ENCODE measurements around the gene HSFX3. TPM values are rescaled to one million over a fixed set of nuclear protein-coding genes. Genes with fewer than 3 reads are reported as not detected.

The HSFX3 gene
- total and polyA plus RNA-seq, 2 of the 13 experiments (the other 11 are each of a cell fraction or from before 2014, with no cell fraction given) = not detected

GRCh38 chrX:149540621-149541520 is 8.9 kb downstream of the HSFX3 start, which contains the start of gene EOLA1 (continued):
- peak; percentile 84 for TF ChIP-seq CREB1 (IDR thresholded peaks at IDR 0.05)
- TF ChIP-seq CREB1 (CRISPR knock-in tag; IDR thresholded peaks at IDR 0.05) = peak; percentile 91
- 0 out of 2 replicates have a peak, but pooled peaks have one; percentile 35 for TF ChIP-seq ZNF777 (CRISPR knock-in tag; IDR thresholded peaks at IDR 0.05)
- no peak for TF ChIP-seq TBX3 (IDR thresholded peaks at IDR 0.05; ENCODE audit: borderline replicate concordance)
- peak; percentile 64; the same call in 1 of the 2 replicates for TF ChIP-seq GATAD2A (CRISPR knock-in tag; IDR thresholded peaks at IDR 0.05)
- 0 out of 4 replicates have a peak, but pooled peaks of 1 of the 2 experiments have one; percentile 20 for TF ChIP-seq KLF16 (CRISPR knock-in tag; IDR thresholded peaks at IDR 0.05)
- TF ChIP-seq GMEB2 (CRISPR knock-in tag; IDR thresholded peaks at IDR 0.05; ENCODE audit: low read depth) = peak; percentile 98
- TF ChIP-seq KDM2A (CRISPR knock-in tag; IDR thresholded peaks at IDR 0.05; ENCODE audit: borderline replicate concordance, low read depth) = peak; percentile 31; the same call in 1 of the 2 replicates
- no peak for TF ChIP-seq HMGXB4 (CRISPR knock-in tag; IDR thresholded peaks at IDR 0.05; ENCODE audit: borderline replicate concordance in 1 of 2, low read depth in 1 of 2)
- TF ChIP-seq ZFX (CRISPR knock-in tag; IDR thresholded peaks at IDR 0.05; ENCODE audit: low read depth) = peak; percentile 78
- TF ChIP-seq TGIF2 (CRISPR knock-in tag; IDR thresholded peaks at IDR 0.05) = peak; percentile 68; the same call in 1 of the 2 replicates
- TF ChIP-seq ZNF761 (CRISPR knock-in tag; conservative IDR thresholded peaks at IDR 0.05) = no peak
- TF ChIP-seq GMEB1 (CRISPR knock-in tag; IDR thresholded peaks at IDR 0.05; ENCODE audit: borderline replicate concordance) = peak; percentile 100
- TF ChIP-seq ZNF546 (CRISPR knock-in tag; conservative IDR thresholded peaks at IDR 0.05) = no peak
- no peak for TF ChIP-seq GABPA (IDR thresholded peaks at IDR 0.05; ENCODE audit: low read depth, low read length)
- peak; percentile 70 for TF ChIP-seq GABPA (CRISPR knock-in tag; IDR thresholded peaks at IDR 0.05; ENCODE audit: low read depth)
- peak; percentile 72; the same call in 1 of the 3 replicates for TF ChIP-seq MXI1 (IDR thresholded peaks at IDR 0.05; ENCODE audit: borderline replicate concordance, low read depth, low read length)
- peak; percentile 39; the same call in 1 of the 2 replicates for TF ChIP-seq KMT2B (CRISPR knock-in tag; IDR thresholded peaks at IDR 0.05)
- TF ChIP-seq ZNF607 (CRISPR knock-in tag; IDR thresholded peaks at IDR 0.05; ENCODE audit: borderline replicate concordance) = 0 out of 2 replicates have a peak, but pooled peaks have one; percentile 54
- no peak for TF ChIP-seq CENPT (CRISPR knock-in tag; IDR thresholded peaks at IDR 0.05; ENCODE audit: low read depth)
- peak; percentile 30; the same call in 1 of the 2 replicates for TF ChIP-seq NR2C2 (CRISPR knock-in tag; IDR thresholded peaks at IDR 0.05; ENCODE audit: borderline replicate concordance)
- no peak for TF ChIP-seq CBX2 (IDR thresholded peaks at IDR 0.05; ENCODE audit: low read depth, low read length)
- TF ChIP-seq CBX2 (CRISPR knock-in tag; IDR thresholded peaks at IDR 0.05; ENCODE audit: low read depth) = no peak
